Neutrophil (primary cell): Measurements from ENCODE around the gene RIT1.

ENCODE experiments used
- H3K27ac ChIP-seq: fragments of 200-600 bp; sonication (generic); 2 replicates; pipeline ENCODE4 v1.5.1; 2016; ENCODE audit warnings: mild to moderate bottlenecking, moderate library complexity
- H3K27me3 ChIP-seq: fragments of 200-600 bp; sonication (generic); 2 replicates; pipeline ENCODE4 v1.6.0; 2016; ENCODE audit warnings: mild to moderate bottlenecking
- H3K36me3 ChIP-seq: fragments of 200-600 bp; sonication (generic); 2 replicates; pipeline ENCODE4 v1.5.1; 2017
- H3K4me1 ChIP-seq, 2 experiments: fragments of 200-600 bp in 1 of 2; sonication (generic) in 1 of 2; 1 replicate in 1 of 2; 2 replicates in 1 of 2; pipeline versions ENCODE4 v1.5.1 to v1.6.1; 2013 to 2016; ENCODE audit warnings: low read depth in 1 of 2, low read length in 1 of 2, mild to moderate bottlenecking in 1 of 2, moderate library complexity in 1 of 2; ENCODE audit not compliant: control insufficient read depth in 1 of 2, insufficient read depth in 1 of 2
- H3K4me3 ChIP-seq, 2 experiments: fragments of 200-600 bp in 1 of 2; sonication (generic) in 1 of 2; 1 replicate in 1 of 2; 2 replicates in 1 of 2; pipeline ENCODE4 v1.5.1; 2013 to 2016; ENCODE audit warnings: low read depth in 1 of 2, low read length in 1 of 2, mild to moderate bottlenecking in 1 of 2, moderate library complexity in 1 of 2
- H3K9me3 ChIP-seq: fragments of 200-600 bp; sonication (generic); 2 replicates; pipeline ENCODE4 v1.5.1; 2016
- CTCF ChIP-seq: fragments of 200-600 bp; sonication (generic); IDR thresholded peaks from 2 replicates; pipeline ENCODE4 v1.5.1; 2016; ENCODE audit warnings: antibody characterized with exemption

The RIT1 gene

GRCh38 chr1:155911156-155912055 is at the start of gene RIT1:
Gene RIT1 (minus strand): TSS chr1:155911349. CDS start chr1:155910761, 588 bp downstream.
- Histone ChIP-seq H3K27ac (peak within 1 kb of the TSS; percentile 97), H3K27me3 (no peaks in the 10 kb centered on the region), H3K36me3 (peaks cover 75% of the 10 kb centered on the region), H3K4me3 (peak within 1 kb of the TSS; percentile 92 to 94), H3K4me1 (peaks cover 22 to 27% of the 10 kb centered on the region in 2 experiments), H3K9me3 (no peaks in the 10 kb centered on the region)
- peak; percentile 81 for TF ChIP-seq CTCF

- Histone ChIP-seq H3K9me3 (no peaks in the 10 kb centered on the region), H3K27me3 (no peaks in the 10 kb centered on the region), H3K4me1 (peaks cover 23 to 27% of the 10 kb centered on the region in 2 experiments), H3K27ac (peak overlapping the region; percentile 74), H3K36me3 (peaks cover 99% of the 10 kb centered on the region), H3K4me3 (no peak overlapping the region)
- no peak for TF ChIP-seq CTCF
These were observed 49.1 kb upstream of the RIT1 start for GRCh38 chr1:155960081-155960745.

- peaks cover 99% of the 10 kb centered on the region for H3K36me3 ChIP-seq
- no peak overlapping the region for H3K4me3 ChIP-seq
- H3K9me3 ChIP-seq: peaks cover 1% of the 10 kb centered on the region
- peaks cover 18 to 21% of the 10 kb centered on the region in 2 experiments for H3K4me1 ChIP-seq
- peak overlapping the region; percentile 45 for H3K27ac ChIP-seq
- no peaks in the 10 kb centered on the region for H3K27me3 ChIP-seq
- no peak for TF ChIP-seq CTCF
These were observed 46.3 kb upstream of the RIT1 start for GRCh38 chr1:155957411-155957915.

GRCh38 chr1:155954645-155955044 is 43.5 kb upstream of the RIT1 start:
- no peak for TF ChIP-seq CTCF
- Histone ChIP-seq H3K27ac (peak overlapping the region; percentile 24), H3K36me3 (peaks cover 99% of the 10 kb centered on the region)

GRCh38 chr1:155952505-155952890 is 41.3 kb upstream of the RIT1 start:
- H3K9me3 ChIP-seq: peaks cover 12% of the 10 kb centered on the region
- H3K27ac ChIP-seq: peak overlapping the region; percentile 37
- no peaks in the 10 kb centered on the region for H3K4me1 ChIP-seq
- peaks cover 99% of the 10 kb centered on the region for H3K36me3 ChIP-seq
- H3K27me3 ChIP-seq: no peaks in the 10 kb centered on the region
- H3K4me3 ChIP-seq: no peak overlapping the region
- TF ChIP-seq CTCF: no peak

More at GRCh38 chr1:155954645-155955044, 43.5 kb upstream of the RIT1 start:
- H3K4me1 ChIP-seq: no peaks in the 10 kb centered on the region
- H3K9me3 ChIP-seq: peaks cover 12% of the 10 kb centered on the region
- H3K27me3 ChIP-seq: no peaks in the 10 kb centered on the region
- no peak overlapping the region for H3K4me3 ChIP-seq
